Forelimb muscle (tissue), 1 donor: ENCODE data around the gene RNF217. TPM values are rescaled to one million over a fixed set of nuclear protein-coding genes. Genes with fewer than 3 reads are reported as not detected.

ENCODE experiments used
- DNase-seq: peaks from one replicate; pipeline ENCODE4 v3.0.0-alpha.2; 2013; ENCODE audit warnings: low read depth
- polyA plus RNA-seq: library from polyadenylated mRNA; unstranded; fragments of 120-200 nt; gene quantifications from one replicate; pipeline ENCODE4 v1.2.1, GENCODE V29; 2013; ENCODE audit not compliant: insufficient read length

The RNF217 gene
- polyA plus RNA-seq, 1 donor = 51.8 TPM

GRCh38 chr6:125099211-125100073, 137.2 kb downstream of the RNF217 start:
- no peak for DNase-seq

- no peak for DNase-seq
Measured at GRCh38 chr6:125100074-125100652, 137.9 kb downstream of the RNF217 start.

DNA sequence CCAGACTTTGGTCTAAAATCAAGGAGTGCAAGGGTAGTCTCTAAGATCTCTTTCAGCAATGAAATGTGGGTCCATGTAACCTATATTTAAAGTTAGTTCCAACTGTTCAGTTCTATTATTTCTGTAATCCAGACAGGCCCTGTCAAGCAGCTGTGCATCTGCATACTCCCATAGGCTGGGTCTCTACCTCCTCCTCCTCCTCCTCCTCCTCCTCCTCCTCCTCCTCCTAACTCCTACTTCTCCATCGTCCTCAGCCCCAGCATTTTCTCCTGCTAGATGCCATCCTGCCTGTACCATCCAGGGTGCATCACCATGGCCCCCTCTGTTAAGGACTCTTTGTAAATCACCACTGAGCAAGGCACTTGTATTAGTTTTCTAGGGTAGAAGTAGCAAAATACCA, 138.9 kb downstream of the RNF217 start:
- no peak for DNase-seq

DNA sequence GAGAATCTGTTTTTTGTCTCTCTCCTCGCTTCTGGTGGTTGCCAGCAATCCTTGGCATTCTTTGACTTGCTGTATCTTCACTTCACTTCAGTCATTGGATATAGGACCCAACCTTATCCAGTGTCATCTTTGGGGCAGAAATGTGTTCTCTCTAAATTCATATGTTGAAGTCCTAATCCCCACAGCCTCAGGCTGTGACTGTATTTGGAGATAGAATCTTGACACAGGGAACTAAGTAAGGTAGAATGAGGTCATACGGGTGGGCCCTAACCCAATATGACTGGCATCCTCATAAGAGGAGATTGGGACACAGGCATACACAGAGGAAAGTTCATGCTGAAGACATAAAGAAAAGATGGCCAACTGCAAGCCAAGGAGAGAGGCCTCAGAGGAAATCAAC, 139.4 kb downstream of the RNF217 start:
- DNase-seq = no peak

GRCh38 chr6:125102411-125102810, 140.2 kb downstream of the RNF217 start:
- DNase-seq = no peak

DNA sequence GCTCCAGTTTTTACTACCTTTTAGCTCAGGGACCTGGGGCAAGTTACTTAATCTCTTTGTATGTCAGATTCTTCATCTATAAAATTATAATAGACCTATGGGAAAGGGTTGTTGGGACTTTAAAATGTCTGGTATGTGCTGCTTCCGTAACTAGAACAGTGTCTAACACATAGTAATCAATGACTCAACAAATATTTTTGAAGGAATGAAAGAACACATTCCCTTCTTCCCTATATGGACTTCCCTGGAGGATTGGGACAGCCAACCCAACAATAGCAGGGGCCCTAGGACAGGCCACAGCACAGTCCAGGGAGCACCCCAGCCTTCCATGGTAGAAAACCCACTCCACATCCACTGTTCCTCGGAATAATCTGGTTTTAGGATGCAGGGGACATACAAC, 140.7 kb downstream of the RNF217 start:
- no peak for DNase-seq

DNA sequence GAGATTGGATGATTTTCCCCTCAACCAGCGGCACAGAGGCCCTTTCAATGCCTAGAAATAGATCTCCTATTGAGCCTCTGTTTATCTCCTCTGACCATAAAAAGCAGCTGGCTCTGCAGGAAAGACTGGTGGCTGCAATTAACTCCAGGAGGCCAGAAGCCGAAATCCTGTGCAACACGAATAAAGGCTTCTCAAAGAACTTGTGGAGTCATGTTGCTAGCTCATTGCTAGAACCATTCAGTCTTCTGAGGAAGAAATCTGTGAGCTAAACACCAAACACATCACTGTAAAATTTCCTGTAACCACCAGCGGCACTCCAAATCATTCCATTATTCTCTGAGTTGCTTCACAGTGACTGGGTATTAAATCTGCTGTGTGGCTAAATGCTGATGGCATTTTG, 142.2 kb downstream of the RNF217 start:
- no peak for DNase-seq

DNA sequence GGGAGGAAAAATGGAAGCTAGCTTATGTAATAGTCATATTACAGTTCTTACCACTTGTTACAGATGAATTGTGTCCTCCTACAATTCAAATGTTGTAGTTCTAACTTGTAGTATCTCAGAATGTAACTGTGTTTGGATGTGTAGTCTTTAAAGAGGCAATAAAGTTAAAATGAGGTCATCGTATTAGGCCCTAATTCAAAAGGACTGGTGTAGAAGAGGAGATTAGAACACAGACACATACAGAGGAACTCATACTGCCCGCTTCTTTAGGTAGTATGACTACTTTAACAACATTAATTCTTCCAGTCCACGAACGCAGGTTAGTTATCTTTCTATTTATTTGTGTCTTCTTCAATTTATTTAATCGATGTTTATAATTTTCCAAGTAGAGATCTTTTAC, 144.8 kb downstream of the RNF217 start:
- no peak for DNase-seq

DNA sequence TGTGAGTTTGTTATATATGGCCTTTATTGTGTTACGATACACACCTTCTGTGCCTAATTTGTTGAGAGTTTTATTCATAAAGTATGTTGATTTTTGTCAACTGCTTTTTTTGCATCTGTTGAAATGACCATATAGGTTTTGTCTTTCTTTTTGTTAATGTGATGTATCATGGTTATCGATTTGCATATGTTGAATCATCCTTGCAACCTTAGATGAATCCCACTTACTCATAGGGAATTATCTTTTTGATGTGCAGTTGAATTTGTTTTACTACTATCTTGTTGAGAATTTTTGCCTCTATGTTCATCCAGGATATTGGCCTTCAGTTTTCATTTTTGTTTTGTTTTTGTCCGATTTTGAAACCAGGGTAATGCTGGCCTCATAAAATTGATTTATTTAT, 145.7 kb downstream of the RNF217 start:
- no peak for DNase-seq

DNA sequence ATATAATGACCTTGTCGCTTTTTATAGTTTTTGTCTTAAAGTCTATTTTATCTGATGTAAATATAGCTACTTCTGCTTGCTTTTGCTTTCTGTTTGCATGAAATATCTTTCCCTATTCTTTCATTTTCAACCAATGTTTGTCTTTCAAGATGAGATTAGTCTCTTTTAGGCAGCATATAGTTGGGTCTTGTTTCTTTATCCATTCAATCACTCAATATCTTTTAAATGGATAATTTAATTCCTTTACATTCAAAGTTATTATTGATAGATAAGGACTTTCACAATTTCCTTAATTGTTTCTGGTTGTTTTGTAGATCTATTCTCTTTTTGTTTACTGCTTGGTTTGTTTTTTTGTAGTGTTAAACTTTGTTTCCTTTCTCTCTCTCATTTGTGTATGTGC, 147.8 kb downstream of the RNF217 start:
- no peak for DNase-seq

GRCh38 chr6:125111219-125111983, 149.2 kb downstream of the RNF217 start:
- DNase-seq = no peak

DNA sequence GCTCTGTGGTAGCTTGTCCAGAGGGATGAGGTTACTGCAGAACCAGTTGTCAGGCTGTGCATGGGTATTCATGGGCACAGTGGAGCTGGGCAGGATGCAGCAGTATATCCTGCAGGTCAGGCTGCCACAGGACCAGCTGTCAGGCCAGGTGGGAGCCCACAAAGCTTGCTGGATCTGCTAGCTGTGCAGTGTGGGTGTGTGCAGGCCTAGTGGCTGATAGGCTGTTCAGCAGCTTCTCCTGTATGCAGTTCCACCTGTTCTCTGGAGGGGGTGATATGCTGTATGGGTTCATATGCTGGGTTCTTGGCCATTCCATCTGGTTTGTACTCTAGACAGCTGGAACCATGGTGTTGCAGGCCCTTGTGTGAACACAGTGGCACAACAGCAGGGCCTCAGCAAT, 150.7 kb downstream of the RNF217 start:
- DNase-seq = no peak

DNA sequence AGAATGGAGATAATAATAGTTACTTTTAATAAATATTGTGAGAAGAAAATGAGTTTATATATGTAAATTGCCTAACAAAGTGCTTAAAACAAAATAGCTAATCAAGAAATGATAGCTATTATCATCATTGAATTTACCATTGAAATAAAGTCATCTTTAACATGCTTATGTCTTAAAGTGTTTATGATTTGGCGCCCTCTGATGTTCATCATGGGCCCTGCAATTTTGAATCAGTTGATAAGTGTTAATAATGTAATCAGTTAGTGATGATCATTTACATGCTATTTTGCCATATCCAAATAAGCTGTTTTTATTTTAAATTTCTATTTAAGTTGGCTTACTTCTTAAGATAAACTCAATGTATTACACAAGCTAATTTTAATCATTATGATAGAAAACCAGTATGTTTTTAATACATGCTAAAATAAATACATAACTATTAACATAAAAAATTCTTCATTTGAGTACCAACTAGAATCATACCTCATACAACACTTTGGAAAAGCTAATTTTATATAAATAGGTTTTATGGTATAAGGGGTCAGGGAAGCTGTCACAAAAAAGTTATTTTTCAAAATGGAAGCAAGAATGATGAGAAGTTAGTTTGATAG, 152.1 kb downstream of the RNF217 start:
- DNase-seq = no peak

GRCh38 chr6:125116170-125116569, 153.9 kb downstream of the RNF217 start:
- DNase-seq = no peak

- no peak for DNase-seq
Measured at GRCh38 chr6:125116710-125117109, 154.5 kb downstream of the RNF217 start.

- DNase-seq = no peak
Measured at GRCh38 chr6:125117818-125118217, 155.6 kb downstream of the RNF217 start.

DNA sequence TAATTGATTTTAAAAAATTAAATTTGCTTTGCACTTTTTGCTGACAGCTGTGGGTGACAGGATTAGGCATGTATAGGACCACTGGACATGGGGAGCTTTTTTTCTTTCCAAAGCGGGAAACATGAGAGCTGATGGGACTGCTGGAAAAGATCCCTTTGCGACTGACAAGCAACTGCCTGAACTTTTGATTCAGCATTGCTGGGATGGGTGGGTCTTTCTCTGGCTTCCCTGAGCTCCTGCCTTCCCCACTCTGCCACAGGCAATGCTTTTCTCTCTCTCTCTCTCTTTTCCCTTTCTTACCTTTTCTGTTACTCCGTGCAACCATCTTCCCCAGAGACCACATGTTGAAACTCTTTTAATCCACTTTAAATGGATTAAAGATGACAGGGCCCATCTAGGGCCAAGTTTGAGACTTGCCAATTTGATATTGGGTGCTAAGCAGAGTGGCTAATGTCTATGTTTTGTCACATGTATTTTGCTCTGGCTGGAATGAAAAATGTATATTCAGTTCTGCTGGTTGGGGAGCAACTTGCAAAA, 157.9 kb downstream of the RNF217 start:
- DNase-seq = no peak

DNA sequence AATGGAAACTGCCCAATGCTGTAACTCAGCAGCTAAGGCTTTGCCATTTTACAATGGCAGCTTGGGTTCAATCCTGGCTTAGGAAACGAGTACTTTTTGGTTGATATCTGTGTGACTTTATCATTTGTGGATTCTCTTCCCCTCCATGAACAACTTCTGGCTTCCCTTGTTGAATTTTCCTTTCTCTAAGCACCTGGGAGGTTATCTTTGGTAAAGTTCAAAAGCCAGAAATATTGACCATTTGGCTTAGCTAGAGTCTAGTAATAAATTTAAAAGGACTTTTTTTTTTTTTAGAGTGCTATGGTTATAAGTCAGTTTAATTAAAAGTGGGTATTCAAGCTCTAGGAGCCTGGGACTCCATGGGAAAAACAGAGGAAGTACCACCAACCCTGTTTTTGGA, 159.7 kb downstream of the RNF217 start:
- no peak for DNase-seq

DNA sequence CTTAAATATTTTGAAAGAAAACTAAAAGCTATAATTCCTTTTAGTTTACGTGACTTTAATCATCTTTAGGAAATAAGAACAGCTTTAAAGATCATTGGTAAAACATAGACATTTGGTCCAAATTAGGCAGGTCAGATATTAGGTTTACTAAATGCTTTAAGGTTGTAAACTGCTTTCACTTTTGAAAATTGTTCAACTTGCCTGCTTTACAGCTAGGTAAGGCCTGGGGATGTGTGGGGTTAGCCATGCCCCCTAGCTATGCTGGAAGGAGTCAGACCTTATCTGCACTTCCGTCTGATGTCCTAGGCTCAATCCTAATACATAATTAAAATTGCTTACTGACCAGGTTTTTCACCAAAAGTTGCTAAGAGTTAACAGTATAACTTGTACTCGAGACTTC, 160.8 kb downstream of the RNF217 start:
- no peak for DNase-seq

DNA sequence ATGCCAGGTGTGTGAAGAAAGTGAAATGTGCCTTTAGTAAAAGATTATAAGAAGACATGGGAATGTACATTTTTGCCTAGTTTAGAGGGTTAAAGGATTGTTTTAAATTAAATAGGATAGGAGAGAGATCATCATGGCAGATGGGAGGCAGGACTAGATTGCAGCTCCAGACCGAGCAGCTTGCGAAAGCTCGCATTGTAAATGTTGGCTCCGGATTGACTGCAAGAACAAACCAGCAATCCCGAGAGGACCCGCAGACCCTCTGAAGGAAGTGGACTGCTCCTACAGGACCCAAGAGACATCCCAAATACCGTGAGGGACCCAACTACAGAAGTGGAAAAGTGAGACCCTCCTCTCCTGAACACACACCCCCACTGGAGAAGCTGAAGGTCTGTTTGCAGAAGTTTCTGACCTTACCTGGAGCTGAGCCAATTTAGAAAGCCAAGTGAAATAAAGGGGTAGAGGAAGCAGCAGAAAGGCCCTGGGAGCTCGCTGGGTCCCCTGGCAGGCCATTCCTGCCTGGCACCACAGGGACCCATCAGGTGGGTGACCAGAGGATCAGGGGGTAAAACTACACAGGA, 161.3 kb downstream of the RNF217 start:
- DNase-seq = no peak

DNA sequence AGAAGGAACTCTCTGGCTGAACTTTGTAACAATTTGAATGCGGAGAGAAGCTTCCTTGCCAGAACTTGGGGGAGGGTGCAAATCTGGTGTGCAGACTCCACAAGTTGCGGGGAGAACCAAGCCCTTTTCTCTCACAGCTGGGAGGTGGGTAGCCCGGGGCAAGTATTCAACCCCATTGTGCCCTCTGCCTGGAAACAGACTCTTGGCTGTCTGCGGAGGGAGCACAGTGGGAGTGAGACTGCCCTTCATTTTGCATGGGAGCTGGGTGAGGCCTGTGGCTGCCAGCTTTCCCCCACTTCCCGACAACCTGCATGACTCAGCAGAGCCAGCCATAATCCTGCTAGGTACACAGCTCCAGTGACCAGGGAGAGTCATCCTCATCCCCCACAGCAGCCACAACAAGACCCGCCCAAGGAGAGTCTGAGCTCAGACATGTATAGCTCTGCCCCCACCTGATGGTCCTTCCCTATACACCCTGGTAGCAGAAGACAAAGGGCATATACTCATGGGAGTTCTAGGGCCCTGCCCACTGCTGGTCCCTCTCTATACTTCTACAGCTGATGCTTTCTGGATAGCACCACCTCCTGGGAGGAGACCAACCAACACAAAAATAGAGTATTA, 161.9 kb downstream of the RNF217 start:
- no peak for DNase-seq
